Endothelial cell of umbilical vein (primary cell): ENCODE data around the gene CASKIN2. TPM values are rescaled to one million over a fixed set of nuclear protein-coding genes. Genes with fewer than 3 reads are reported as not detected.

Experiments used
- BruUV-seq: library from RNA; stranded (reverse); fragments of 400-500 nt; replicated peaks from 2 replicates; lab custom pipeline; 2021; lab: Mats Ljungman, UMichigan
- CTCF ChIA-PET: fragments of 300-600, 350-600 bp; sonication (Branson Sonifier 250); formaldehyde crosslinking; loops from one replicate; lab custom pipeline; 2021; ENCODE audit warnings: antibody characterized with exemption, inconsistent platforms; lab: Charles Lee
- POLR2A ChIA-PET: fragments of 300-600, 350-600 bp; sonication (Branson Sonifier 250); formaldehyde crosslinking; loops from one replicate; lab custom pipeline; 2021; ENCODE audit warnings: antibody characterized with exemption, inconsistent platforms; lab: Charles Lee
- DNase-seq: peaks from one replicate; pipeline ENCODE4 v3.0.0-alpha.2; 2011; ENCODE audit warnings: low read depth, low spot score
- FAIRE-seq: peaks from 2 replicates; lab custom pipeline; 2011; peaks lifted over from hg19 to GRCh38; lab: Jason Lieb, UNC
- H2AFZ ChIP-seq: 2 replicates; pipeline ENCODE4 v1.6.0; 2012; ENCODE audit warnings: low read depth, low read length, control low read depth, inconsistent platforms
- H3K27ac ChIP-seq: 2 replicates; pipeline ENCODE4 v1.5.1; 2011; ENCODE audit warnings: low read depth, mild to moderate bottlenecking, control low read depth, low read length, moderate library complexity; ENCODE audit not compliant: insufficient read depth
- H3K27me3 ChIP-seq, 2 experiments: 2 replicates each; pipeline versions ENCODE4 v1.6.0 to v1.6.1; 2011; ENCODE audit warnings: low read length in 2 of 2, mixed read lengths in 1 of 2; ENCODE audit not compliant: control insufficient read depth in 2 of 2, insufficient read depth in 2 of 2
- H3K36me3 ChIP-seq, 2 experiments: 2 replicates in 1 of 2; 3 replicates in 1 of 2; pipeline ENCODE4 v1.5.1; 2011; ENCODE audit warnings: low read length in 2 of 2, mild to moderate bottlenecking in 1 of 2, moderate library complexity in 1 of 2; ENCODE audit not compliant: control insufficient read depth in 2 of 2, insufficient read depth in 2 of 2; ENCODE audit errors: extremely low read depth in 1 of 2
- H3K4me1 ChIP-seq: 3 replicates; pipeline ENCODE4 v1.5.1; 2011; ENCODE audit warnings: mild to moderate bottlenecking, low read length; ENCODE audit not compliant: control insufficient read depth, insufficient read depth; ENCODE audit errors: extremely low read depth
- H3K4me2 ChIP-seq: 2 replicates; pipeline ENCODE4 v1.6.1; 2011; ENCODE audit warnings: low read length, control low read depth, mixed read lengths; ENCODE audit not compliant: insufficient read depth
- H3K4me3 ChIP-seq, 3 experiments: fragments of 200-600 bp in 1 of 3; sonication (generic), shearing (Covaris generic) in 1 of 3; replicated peaks in 1 of 3; 2 replicates each; pipeline ENCODE4 v1.5.1; 2011 to 2016; ENCODE audit warnings: control low read depth in 3 of 3, low read length in 3 of 3, mild to moderate bottlenecking in 2 of 3, inconsistent platforms in 1 of 3, low read depth in 1 of 3, moderate library complexity in 1 of 3; ENCODE audit not compliant: insufficient read depth in 1 of 3
- H3K79me2 ChIP-seq: 2 replicates; pipeline ENCODE4 v1.6.0; 2012; ENCODE audit warnings: low read length, inconsistent platforms; ENCODE audit not compliant: control insufficient read depth, insufficient read depth
- H3K9ac ChIP-seq: replicated peaks from 2 replicates; pipeline ENCODE3; 2011; ENCODE audit warnings: low read length, control low read depth; ENCODE audit not compliant: insufficient read depth; ENCODE audit errors: extremely low read depth
- H3K9me1 ChIP-seq: replicated peaks from 3 replicates; pipeline ENCODE4 v1.6.0; 2011; ENCODE audit warnings: mild to moderate bottlenecking, low read length; ENCODE audit not compliant: control insufficient read depth, insufficient read depth; ENCODE audit errors: extremely low read depth
- H3K9me3 ChIP-seq: replicated peaks from 2 replicates; pipeline ENCODE4 v1.5.1; 2012; ENCODE audit warnings: low read length, inconsistent platforms; ENCODE audit not compliant: control insufficient read depth, insufficient read depth
- H4K20me1 ChIP-seq: replicated peaks from 2 replicates; pipeline ENCODE3; 2011; ENCODE audit warnings: mild to moderate bottlenecking, low read length; ENCODE audit not compliant: control insufficient read depth, insufficient read depth; ENCODE audit errors: extremely low read depth
- CTCF ChIP-seq, 2 donors: IDR thresholded peaks; 1 replicate in 1 of 2; 2 replicates in 1 of 2; pipeline ENCODE4 v1.5.1; 2011; ENCODE audit warnings: low read length in 2 of 2, mild to moderate bottlenecking in 2 of 2, moderate library complexity in 2 of 2, control low read depth in 1 of 2, inconsistent platforms in 1 of 2, low read depth in 1 of 2; ENCODE audit not compliant: insufficient read depth in 1 of 2; ENCODE audit errors: extremely low read depth in 1 of 2
- EZH2 ChIP-seq: IDR thresholded peaks from 2 replicates; pipeline ENCODE4 v1.6.1; 2012; ENCODE audit warnings: borderline replicate concordance, low read depth, mild to moderate bottlenecking, moderate library complexity, low read length, inconsistent platforms; ENCODE audit not compliant: severe bottlenecking
- FOS ChIP-seq: IDR thresholded peaks from 2 replicates; pipeline ENCODE4 v1.6.1; 2011; ENCODE audit warnings: mild to moderate bottlenecking, low read length, moderate library complexity, borderline replicate concordance; ENCODE audit not compliant: insufficient read depth
- GATA2 ChIP-seq: IDR thresholded peaks from 2 replicates; pipeline ENCODE4 v1.7.0; 2011; ENCODE audit warnings: low read depth, mild to moderate bottlenecking, moderate library complexity, mixed read lengths, low read length; ENCODE audit not compliant: insufficient read length, insufficient read depth
- JUN ChIP-seq: IDR thresholded peaks from 2 replicates; pipeline ENCODE4 v1.6.1; 2011; ENCODE audit warnings: borderline replicate concordance, low read depth; ENCODE audit not compliant: insufficient read length, insufficient read depth
- MAX ChIP-seq: IDR thresholded peaks from 2 replicates; pipeline ENCODE4 v1.6.1; 2011; ENCODE audit not compliant: insufficient read depth, insufficient read length
- MYC ChIP-seq: IDR thresholded peaks from one replicate; pipeline ENCODE4 v1.6.1; 2011; ENCODE audit warnings: mild to moderate bottlenecking, low read depth, low read length
- POLR2A ChIP-seq: IDR thresholded peaks from 2 replicates; pipeline ENCODE4 v1.6.1; 2012; ENCODE audit warnings: low read depth, mild to moderate bottlenecking, control low read depth, low read length
- POLR2AphosphoS5 ChIP-seq: IDR thresholded peaks from 2 replicates; pipeline ENCODE4 v1.6.1; 2012; ENCODE audit warnings: low read depth, mild to moderate bottlenecking, control low read depth, low read length, moderate library complexity; ENCODE audit not compliant: insufficient read depth
- dilution Hi-C: fragments of 300-500 bp; cut with MboI; formaldehyde crosslinking; loops from one replicate; pipeline ENCODE4 v1.15.0; 2019; ENCODE audit warnings: low sequenced_read_pairs; ENCODE audit not compliant: extremely low pct_ligation_motif_present
- intact Hi-C: fragments of 100-400 bp; cut with micrococcal nuclease; formaldehyde crosslinking; loops from one replicate; pipeline ENCODE4 v1.10.0; 2022
- polyA plus RNA-seq, 4 experiments: library from polyadenylated mRNA; depleted of rRNA in 3 of 4; stranded (reverse) in 3 of 4; unstranded in 1 of 4; fragments of >200 nt; gene quantifications; 2 replicates each; pipeline versions ENCODE4 v1.2.1 to v1.2.3, GENCODE V29; 2011 to 2012; ENCODE audit warnings: missing spikeins in 1 of 4
- total RNA-seq: library from RNA; stranded (reverse); gene quantifications from 2 replicates; pipeline ENCODE4 v1.2.3, GENCODE V29; 2021

CASKIN2 gene
- total and polyA plus RNA-seq, 2 donors (not counting 3 experiments of a cell fraction or from before 2014, with no cell fraction given), result 13.0 to 37.6 TPM

GRCh38 chr17:75492555-75493168, 22.7 kb downstream of the CASKIN2 start:
- H3K9ac ChIP-seq, result no peak overlapping the region
- peaks cover 3% of the 10 kb centered on the region for H3K4me1 ChIP-seq
- BruUV-seq, result TSS peak; percentile 57
- no peaks in the 10 kb centered on the region for H3K27me3 ChIP-seq
- H3K9me1 ChIP-seq, result no peaks in the 10 kb centered on the region
- TF ChIP-seq MYC, result no peak
- no peak for TF ChIP-seq GATA2
- no peak for TF ChIP-seq JUN
- TF ChIP-seq FOS, result no peak
- TF ChIP-seq POLR2A, result no peak
- TF ChIP-seq CTCF (IDR thresholded peaks at IDR 0.05; ENCODE audit: extremely low read depth in 1 of 2, insufficient read depth in 1 of 2, low read depth in 1 of 2, low read length in 2 of 2), result no peak
- no peak for TF ChIP-seq EZH2
- TF ChIP-seq POLR2AphosphoS5, result no peak
- TF ChIP-seq MAX, result no peak
- no peaks in the 10 kb centered on the region for H3K79me2 ChIP-seq
- DNase-seq (no peak), FAIRE-seq (no peak)
- no peak overlapping the region for H3K27ac ChIP-seq
- dilution Hi-C loops, result no loop called here
- CTCF ChIA-PET, result interaction anchor here (0.5 to 0.6 kb wide), 2 partner anchors 18 to 40 kb away, joined by 3 read pairs; no protein-coding TSS in a partner anchor
- peaks cover 0 to 27% of the 10 kb centered on the region in 2 experiments for H3K36me3 ChIP-seq
- H3K4me2 ChIP-seq, result no peak overlapping the region
- H4K20me1 ChIP-seq, result no peaks in the 10 kb centered on the region
- no peak overlapping the region for H3K4me3 ChIP-seq
- H3K9me3 ChIP-seq, result no peaks in the 10 kb centered on the region
- POLR2A ChIA-PET, result no interaction called here
- intact Hi-C loops, result no loop called here
- no peak overlapping the region for H2AFZ ChIP-seq
